ENCODE data around the gene TUSC2. TPM values are rescaled to one million over a fixed set of nuclear protein-coding genes. Genes with fewer than 3 reads are reported as not detected.

Gene TUSC2
- total RNA-seq, 1 experiment from 2014 or later: 30.6 TPM

GRCh38 chr3:50336452-50337174, 8.6 kb upstream of the TUSC2 start:
- peak; percentile 35 for DNase-seq (ENCODE audit: low spot score)

DNA sequence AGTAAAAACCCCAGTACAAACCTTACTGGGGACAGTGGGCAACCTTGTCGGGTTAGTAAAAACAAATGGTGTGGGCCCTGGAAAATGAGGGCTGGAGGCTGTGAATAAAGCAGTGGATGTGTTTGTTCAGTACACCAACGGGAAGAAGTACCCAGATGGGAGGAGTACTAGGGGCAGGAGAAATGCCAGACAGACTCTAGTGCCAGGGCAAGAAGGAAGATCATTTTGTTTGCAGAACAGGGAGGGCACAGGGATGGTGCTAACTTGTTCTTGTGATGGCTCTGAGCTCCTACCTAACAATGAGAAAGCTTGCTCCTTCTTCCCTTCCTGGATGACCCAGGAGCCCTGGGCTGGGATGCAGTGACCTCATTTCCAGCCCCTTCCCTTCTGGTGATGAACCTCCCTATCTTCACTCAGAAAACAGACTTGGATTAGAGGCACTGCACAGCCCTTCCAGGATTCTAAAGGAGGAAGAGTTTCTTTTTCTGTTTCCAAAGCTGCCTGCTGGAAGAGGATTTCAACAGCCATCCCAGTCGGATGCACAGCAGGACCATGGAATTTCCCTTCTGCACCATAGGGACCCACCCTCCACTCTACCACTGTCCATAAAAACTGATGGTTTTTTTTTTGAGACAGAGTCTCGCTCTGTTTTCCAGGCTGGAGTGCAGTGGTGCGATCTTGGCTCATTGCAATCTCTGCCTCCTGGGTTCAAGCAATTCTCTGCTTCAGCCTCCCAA, 6.5 kb upstream of the TUSC2 start:
- DNase-seq (ENCODE audit: low spot score): no peak

GRCh38 chr3:50333744-50334328, 5.8 kb upstream of the TUSC2 start:
- DNase-seq (ENCODE audit: low spot score): no peak

- no peak for DNase-seq (ENCODE audit: low spot score)
These were observed 3.4 kb upstream of the TUSC2 start for GRCh38 chr3:50331364-50331907.

DNA sequence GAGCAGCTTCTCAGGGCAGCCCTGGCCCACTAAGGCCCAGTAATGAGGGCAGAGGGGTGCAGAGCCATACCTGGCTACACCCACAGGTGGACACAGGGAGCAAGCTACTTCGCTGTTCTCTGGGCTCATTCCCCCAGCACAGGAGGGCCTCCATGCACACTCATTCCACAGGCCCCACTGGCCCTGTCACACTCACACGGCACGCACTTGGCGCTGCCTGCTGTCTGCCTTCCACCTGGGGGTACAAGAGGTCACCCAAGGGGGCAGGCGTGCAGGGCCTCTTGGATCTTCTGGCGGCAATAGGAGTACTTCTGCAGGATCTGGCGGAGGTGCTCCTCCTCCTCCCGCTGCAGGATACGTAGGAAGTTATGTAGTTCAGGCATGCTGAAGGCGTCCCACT, 2.3 kb upstream of the TUSC2 start:
- no peak for DNase-seq (ENCODE audit: low spot score)

- no peak for DNase-seq (ENCODE audit: low spot score)
These were observed 894 bp downstream of the TUSC2 start for GRCh38 chr3:50327129-50327528.

DNA sequence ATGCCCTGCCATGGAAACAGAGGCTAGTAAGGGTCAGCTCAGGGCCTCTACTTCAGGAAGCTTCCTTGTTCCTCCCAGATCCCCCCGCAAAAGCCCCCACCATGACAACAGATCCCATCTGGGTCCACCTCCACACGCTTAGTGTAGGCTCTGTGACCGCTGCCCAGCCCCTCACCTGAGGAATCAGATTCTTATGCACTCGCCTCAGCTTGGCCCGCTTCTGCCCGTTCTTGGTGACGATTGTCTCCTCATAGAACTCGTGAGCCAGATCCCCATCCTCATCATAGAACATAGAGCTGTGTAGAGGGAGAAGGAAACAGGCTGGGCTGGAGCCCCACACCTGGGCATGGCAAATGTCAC, 1.9 kb downstream of the TUSC2 start:
- DNase-seq (ENCODE audit: low spot score): no peak

DNA sequence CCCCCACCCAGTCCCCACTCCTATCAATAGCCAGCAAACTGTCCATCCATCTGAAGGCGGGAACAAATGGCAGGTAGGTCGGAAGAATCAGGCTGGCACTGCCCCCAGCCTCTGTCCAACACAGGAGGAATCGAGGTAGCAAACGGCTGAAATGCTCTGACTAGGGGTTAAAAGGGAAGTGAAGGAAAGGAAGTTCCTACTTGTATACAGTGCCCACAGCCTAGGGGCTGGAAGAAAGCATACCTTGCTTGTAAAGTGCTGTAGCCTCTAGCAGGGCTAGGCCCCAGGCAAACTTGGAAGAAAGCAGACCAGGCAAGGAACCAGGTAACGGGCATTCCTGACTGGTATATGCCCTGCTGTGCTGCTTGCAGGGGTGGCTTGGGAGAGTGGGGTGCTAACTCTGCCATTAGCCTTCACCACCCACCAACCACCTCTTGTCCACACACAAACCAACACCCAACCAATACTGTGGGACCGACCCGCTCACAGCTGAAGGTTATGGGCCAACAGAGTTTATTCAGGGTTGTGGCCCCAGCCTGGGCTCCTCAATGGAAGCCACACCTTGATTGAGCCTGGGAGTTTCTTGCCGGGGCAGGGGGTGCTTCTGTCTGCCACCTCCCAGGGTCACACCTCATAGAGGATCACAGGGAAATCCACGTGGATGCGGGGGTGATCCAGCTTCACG, 2.4 kb downstream of the TUSC2 start:
- DNase-seq (ENCODE audit: low spot score): no peak

- DNase-seq (ENCODE audit: low spot score): no peak
These were observed 2.9 kb downstream of the TUSC2 start for GRCh38 chr3:50325113-50325480.

DNA sequence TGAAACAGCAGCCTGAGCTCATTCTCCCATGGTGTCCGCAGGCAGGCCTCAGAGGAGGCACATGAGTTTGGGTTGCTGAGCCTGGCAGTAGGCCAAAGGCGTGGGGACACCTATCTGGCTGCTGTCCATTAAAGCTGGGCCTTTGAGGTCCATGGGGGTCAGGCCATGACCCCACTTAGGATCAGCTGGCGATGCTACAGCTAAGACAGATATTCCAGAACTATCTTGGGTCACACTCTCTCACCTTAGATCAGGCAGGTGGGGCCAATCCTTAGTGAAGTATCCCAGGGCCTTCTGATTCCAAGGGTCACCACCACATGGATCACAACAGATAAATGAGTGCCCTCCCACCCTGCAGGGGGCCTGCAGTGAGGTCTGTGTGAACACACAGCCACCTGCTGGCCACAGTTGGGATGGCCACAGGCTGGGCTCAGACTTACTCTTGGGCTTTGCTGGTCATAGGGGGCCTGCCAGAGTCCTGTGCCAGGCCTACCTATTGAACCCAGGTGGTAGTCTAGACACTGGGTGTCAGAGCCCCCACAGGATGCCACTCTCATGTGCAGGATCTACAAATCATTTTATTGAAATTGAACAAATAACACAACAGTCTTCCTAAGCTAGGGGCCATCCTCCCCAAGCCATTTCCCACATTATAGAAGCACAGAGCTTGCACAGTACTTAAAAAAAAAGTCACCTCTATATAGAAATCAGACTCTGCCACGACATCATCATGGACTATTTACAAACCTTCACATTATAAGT, 3.5 kb downstream of the TUSC2 start:
- DNase-seq (ENCODE audit: low spot score): peak; percentile 63

GRCh38 chr3:50323614-50324199, 4.3 kb downstream of the TUSC2 start:
- no peak for DNase-seq (ENCODE audit: low spot score)

- DNase-seq (ENCODE audit: low spot score): no peak
These were observed 4.9 kb downstream of the TUSC2 start for GRCh38 chr3:50323092-50323600.

- DNase-seq (ENCODE audit: low spot score): no peak
These were observed 5.5 kb downstream of the TUSC2 start, which contains the start of gene HYAL2 for GRCh38 chr3:50322386-50323091. Gene HYAL2 (minus strand): TSS chr3:50322745. CDS start chr3:50320489, 2,256 bp downstream.

- no peak for DNase-seq (ENCODE audit: low spot score)
These were observed 6.0 kb downstream of the TUSC2 start for GRCh38 chr3:50322115-50322385.

- peak; percentile 73 for DNase-seq (ENCODE audit: low spot score)
These were observed 6.5 kb downstream of the TUSC2 start for GRCh38 chr3:50321336-50322114.

DNA sequence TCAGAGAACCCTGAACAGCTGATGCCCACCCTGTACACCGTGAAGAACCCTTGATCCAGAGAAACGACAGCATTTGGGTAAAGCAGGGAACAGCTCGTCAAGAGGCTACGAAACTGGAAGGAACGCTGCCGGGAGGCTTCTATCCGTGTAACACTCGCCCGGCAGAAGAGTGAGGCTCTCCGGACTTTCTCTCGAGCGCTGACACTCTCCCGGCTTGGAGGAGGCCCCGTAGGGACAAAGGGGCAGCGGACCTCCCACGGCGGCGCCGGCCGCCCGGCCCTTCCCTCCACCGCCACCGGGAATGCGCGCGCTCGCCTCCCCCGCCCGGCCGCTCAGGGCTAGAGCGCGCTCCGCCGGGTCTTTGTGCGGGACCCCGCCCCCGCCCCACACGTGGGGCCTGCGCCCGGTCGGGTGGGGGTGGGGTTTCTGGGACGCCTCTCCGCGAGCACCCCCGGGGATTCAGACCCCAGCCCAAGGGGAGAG, 7.1 kb downstream of the TUSC2 start:
- DNase-seq (ENCODE audit: low spot score): peak; percentile 40

DNA sequence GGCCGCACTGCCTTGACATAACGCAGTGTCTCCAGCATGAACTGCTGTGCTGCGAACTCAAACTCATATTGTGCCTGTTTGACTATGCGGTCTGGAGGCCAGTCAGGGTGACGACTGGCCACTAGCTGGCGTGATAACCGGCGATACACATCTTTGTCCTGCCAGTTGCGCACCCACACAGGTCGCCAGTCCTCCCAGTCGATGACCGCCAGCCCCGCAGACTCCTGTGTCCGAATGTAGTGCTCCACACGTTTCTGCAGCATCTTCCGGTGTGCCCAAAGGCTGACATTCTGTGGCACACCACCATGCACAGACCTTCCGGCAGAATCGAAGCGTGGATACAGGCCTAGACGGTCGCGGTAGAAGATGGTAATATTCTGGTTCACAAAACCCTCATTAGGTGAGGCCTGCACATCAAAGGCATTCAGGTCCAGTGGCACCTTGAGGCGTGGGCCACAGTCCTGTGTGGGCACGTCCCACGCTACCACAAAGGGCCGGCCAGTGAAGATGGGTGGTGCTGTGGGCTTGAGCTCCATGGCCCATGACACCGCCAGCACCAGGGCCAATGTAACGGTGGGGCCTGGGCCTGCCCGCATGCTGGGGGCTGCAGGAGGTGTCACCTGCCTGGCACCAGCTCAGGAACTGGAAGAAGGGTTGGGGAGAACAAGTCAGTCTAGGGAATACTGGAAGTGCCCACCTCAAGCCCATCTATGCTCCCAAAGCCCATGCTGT, 8.0 kb downstream of the TUSC2 start:
- DNase-seq (ENCODE audit: low spot score): no peak

DNA sequence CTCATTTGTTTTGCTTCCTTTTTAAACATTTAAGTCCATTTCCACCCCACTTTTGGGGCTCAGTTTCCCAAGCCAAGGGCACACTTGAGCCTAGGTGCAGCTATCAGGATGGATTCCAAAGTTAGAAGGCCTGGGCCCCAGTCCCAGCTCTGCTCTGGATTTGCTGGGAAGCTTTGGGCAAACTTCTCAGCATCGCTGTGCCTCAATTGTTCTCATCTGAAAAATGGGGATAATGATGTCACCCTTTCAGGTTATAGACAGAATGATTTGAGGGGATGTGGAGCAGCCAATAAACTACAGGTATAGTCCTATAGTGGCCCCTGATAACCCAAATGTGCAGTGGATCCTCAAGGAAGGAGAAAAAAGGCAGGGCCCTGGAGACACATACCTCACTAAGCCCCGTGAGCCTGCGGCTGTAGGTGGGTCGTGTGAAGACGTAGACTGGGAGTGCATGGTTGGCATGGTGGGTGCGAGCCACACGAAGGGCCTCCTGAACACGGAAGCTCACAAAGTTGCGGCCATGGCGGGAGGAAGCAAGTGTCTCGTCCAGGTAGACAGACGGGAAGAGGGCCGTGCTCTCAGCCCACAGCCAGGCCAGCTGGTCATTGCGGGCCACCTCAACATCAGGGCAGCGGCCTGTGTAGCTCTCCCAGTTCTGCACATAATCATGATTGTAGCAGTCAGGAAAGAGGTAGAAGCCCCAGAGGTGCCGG, 8.7 kb downstream of the TUSC2 start:
- no peak for DNase-seq (ENCODE audit: low spot score)

Measured in A172 (cell line).